Stomach smooth muscle (tissue), 2 donors: ENCODE results near the gene DNLZ.

Experiments used
- H3K27ac ChIP-seq: one replicate; pipeline ENCODE4 v1.7.0; 2013; ENCODE audit warnings: mild to moderate bottlenecking, low read length, inconsistent platforms
- H3K27me3 ChIP-seq, 2 donors: one replicate each; pipeline ENCODE4 v1.7.0; 2013; ENCODE audit warnings: low read length in 2 of 2; ENCODE audit not compliant: insufficient read depth in 2 of 2, control insufficient read depth in 1 of 2
- H3K36me3 ChIP-seq, 2 donors: one replicate each; pipeline ENCODE4 v1.7.0; 2013; ENCODE audit warnings: low read length in 2 of 2; ENCODE audit not compliant: control insufficient read depth in 2 of 2, insufficient read depth in 2 of 2
- H3K4me1 ChIP-seq: one replicate; pipeline ENCODE4 v1.7.0; 2013; ENCODE audit warnings: low read length; ENCODE audit not compliant: control insufficient read depth, insufficient read depth
- H3K4me3 ChIP-seq, 2 donors: one replicate each; pipeline ENCODE4 v1.7.0; 2013; ENCODE audit warnings: low read length in 2 of 2
- H3K9ac ChIP-seq, 2 donors: one replicate each; pipeline ENCODE4 v1.7.0; 2013; ENCODE audit warnings: low read length in 2 of 2, mild to moderate bottlenecking in 1 of 2
- H3K9me3 ChIP-seq, 2 donors: one replicate each; pipeline ENCODE4 v1.7.0; 2013; ENCODE audit warnings: low read length in 2 of 2; ENCODE audit not compliant: control insufficient read depth in 2 of 2
- donor health status: healthy.
- donor health status: Pancreatic carcinoma.

The DNLZ gene

GRCh38 chr9:136348691-136349090 lies 14.9 kb downstream of the DNLZ start:
- H3K36me3 ChIP-seq, result peaks cover 0 to 3% of the 10 kb centered on the region in 2 donors
- H3K9me3 ChIP-seq, result no peaks in the 10 kb centered on the region
- H3K4me1 ChIP-seq, result peaks cover 9% of the 10 kb centered on the region
- no peak overlapping the region for H3K27ac ChIP-seq
- H3K9ac ChIP-seq, result no peak overlapping the region
- H3K4me3 ChIP-seq, result no peak overlapping the region
- no peaks in the 10 kb centered on the region for H3K27me3 ChIP-seq

GRCh38 chr9:136347472-136348256 lies 15.9 kb downstream of the DNLZ start:
- no peak overlapping the region for H3K9ac ChIP-seq
- H3K4me1 ChIP-seq, result peaks cover 16% of the 10 kb centered on the region
- no peaks in the 10 kb centered on the region for H3K9me3 ChIP-seq
- H3K36me3 ChIP-seq, result peaks cover 0 to 3% of the 10 kb centered on the region in 2 donors
- no peak overlapping the region for H3K27ac ChIP-seq
- H3K27me3 ChIP-seq, result no peaks in the 10 kb centered on the region
- no peak overlapping the region for H3K4me3 ChIP-seq

- Histone ChIP-seq H3K4me3 (no peak overlapping the region), H3K9ac (no peak overlapping the region), H3K9me3 (no peaks in the 10 kb centered on the region), H3K27ac (no peak overlapping the region), H3K36me3 (peaks cover 0 to 3% of the 10 kb centered on the region in 2 donors), H3K27me3 (no peaks in the 10 kb centered on the region), H3K4me1 (peaks cover 21% of the 10 kb centered on the region)
Observed at GRCh38 chr9:136346927-136347465, 16.5 kb downstream of the DNLZ start.

GRCh38 chr9:136346157-136346481 lies 17.4 kb downstream of the DNLZ start:
- Histone ChIP-seq H3K4me3 (peak overlapping the region in 1 of 2 donors; percentile 15), H3K36me3 (peaks cover 0 to 3% of the 10 kb centered on the region in 2 donors), H3K9me3 (no peaks in the 10 kb centered on the region), H3K27me3 (no peaks in the 10 kb centered on the region), H3K27ac (no peak overlapping the region), H3K4me1 (peaks cover 24% of the 10 kb centered on the region), H3K9ac (no peak overlapping the region)

GRCh38 chr9:136345281-136346156 lies 18.0 kb downstream of the DNLZ start:
- H3K4me3 ChIP-seq, result peak overlapping the region in 1 of 2 donors; percentile 15
- H3K27me3 ChIP-seq, result no peaks in the 10 kb centered on the region
- H3K9ac ChIP-seq, result no peak overlapping the region
- H3K36me3 ChIP-seq, result peaks cover 0 to 3% of the 10 kb centered on the region in 2 donors
- H3K9me3 ChIP-seq, result no peaks in the 10 kb centered on the region
- peaks cover 24% of the 10 kb centered on the region for H3K4me1 ChIP-seq
- H3K27ac ChIP-seq, result no peak overlapping the region

GRCh38 chr9:136344544-136345280 lies 18.8 kb downstream of the DNLZ start:
- no peak overlapping the region for H3K27ac ChIP-seq
- peaks cover 0 to 3% of the 10 kb centered on the region in 2 donors for H3K36me3 ChIP-seq
- no peak overlapping the region for H3K4me3 ChIP-seq
- no peaks in the 10 kb centered on the region for H3K27me3 ChIP-seq
- peaks cover 24% of the 10 kb centered on the region for H3K4me1 ChIP-seq
- no peak overlapping the region for H3K9ac ChIP-seq
- H3K9me3 ChIP-seq, result no peaks in the 10 kb centered on the region

- H3K36me3 ChIP-seq, result no peaks in the 10 kb centered on the region
- peaks cover 24% of the 10 kb centered on the region for H3K4me1 ChIP-seq
- no peaks in the 10 kb centered on the region for H3K9me3 ChIP-seq
- H3K27ac ChIP-seq, result no peak overlapping the region
- H3K4me3 ChIP-seq, result no peak overlapping the region
- no peak overlapping the region for H3K9ac ChIP-seq
- H3K27me3 ChIP-seq, result no peaks in the 10 kb centered on the region
Observed at GRCh38 chr9:136343884-136344269, 19.7 kb downstream of the DNLZ start.

- Histone ChIP-seq H3K9me3 (no peaks in the 10 kb centered on the region), H3K9ac (no peak overlapping the region), H3K4me1 (peaks cover 24% of the 10 kb centered on the region), H3K36me3 (no peaks in the 10 kb centered on the region), H3K27ac (peak overlapping the region; percentile 24), H3K4me3 (peak overlapping the region; percentile 55 to 69), H3K27me3 (no peaks in the 10 kb centered on the region)
Observed at GRCh38 chr9:136343121-136343883, 20.2 kb downstream of the DNLZ start.

GRCh38 chr9:136342181-136343120 lies 21.1 kb downstream of the DNLZ start:
- Histone ChIP-seq H3K4me1 (peaks cover 24% of the 10 kb centered on the region), H3K36me3 (no peaks in the 10 kb centered on the region), H3K27ac (peak overlapping the region; percentile 24), H3K9ac (peak overlapping the region; percentile 33 to 47), H3K27me3 (no peaks in the 10 kb centered on the region), H3K9me3 (no peaks in the 10 kb centered on the region), H3K4me3 (peak overlapping the region; percentile 55 to 69)
